Measurements from ENCODE around the gene DHPS. TPM values are rescaled to one million over a fixed set of nuclear protein-coding genes. Genes with fewer than 3 reads are reported as not detected.

Gene DHPS
- total RNA-seq, 3 donors from 2014 or later (not counting 1 experiment from before 2014, with no cell fraction given) = 143 to 193 (median 145) TPM

- no peaks in the 10 kb centered on the region for H3K36me3 Mint-ChIP-seq
- Histone ChIP-seq H3K27ac (ENCODE audit: low read length) (peak overlapping the region; percentile 44), H3K27me3 (ENCODE audit: control insufficient read depth, insufficient read depth, low read length) (no peaks in the 10 kb centered on the region), H3K4me3 (ENCODE audit: low read length) (peak overlapping the region; percentile 60), H3K4me1 (ENCODE audit: control insufficient read depth, insufficient read depth, low read length) (peaks cover 36% of the 10 kb centered on the region), H3K9me3 (ENCODE audit: control insufficient read depth, insufficient read depth, low read length) (no peaks in the 10 kb centered on the region), H3K36me3 (ENCODE audit: control insufficient read depth, insufficient read depth, low read length) (peaks cover 8% of the 10 kb centered on the region)
- H3K27ac Mint-ChIP-seq = peak overlapping the region; percentile 91 to 96
- TF ChIP-seq CTCF (IDR thresholded peaks at IDR 0.05) = no peak
- peaks cover 26 to 42% of the 10 kb centered on the region in 2 donors for H3K4me1 Mint-ChIP-seq
- intact Hi-C loops (cut with micrococcal nuclease) = loop anchor here (1.0 to 5.0 kb wide), 4 partner anchors 10 to 69 kb away; partner anchors contain the start of genes DHPS, JUNB, MAN2B1 and WDR83
- no peaks in the 10 kb centered on the region for H3K27me3 Mint-ChIP-seq (ENCODE audit: low read depth in 2 of 2)
- no peaks in the 10 kb centered on the region for H3K9me3 Mint-ChIP-seq
- WGBS (ENCODE audit: insufficient coverage) = under 1% methylated on average over 7 of the region's 7 CpGs
- ATAC-seq (no peak), DNase-seq (no peak)
- peak overlapping the region; percentile 93 for H3K4me3 Mint-ChIP-seq
Measured at GRCh38 chr19:12723381-12723640, 41.6 kb upstream of the DHPS start.

GRCh38 chr19:12722566-12723380 is 41.1 kb upstream of the DHPS start:
- H3K27me3 ChIP-seq (ENCODE audit: control insufficient read depth, insufficient read depth, low read length) = no peaks in the 10 kb centered on the region
- TF ChIP-seq CTCF (IDR thresholded peaks at IDR 0.05) = no peak
- no peaks in the 10 kb centered on the region for H3K9me3 ChIP-seq (ENCODE audit: control insufficient read depth, insufficient read depth, low read length)
- DNase-seq (peak; percentile 87 to 99), ATAC-seq (peak; percentile 87 to 97 (median 95))
- H3K4me1 Mint-ChIP-seq = peaks cover 26 to 42% of the 10 kb centered on the region in 2 donors
- no peaks in the 10 kb centered on the region for H3K9me3 Mint-ChIP-seq
- no peaks in the 10 kb centered on the region for H3K36me3 Mint-ChIP-seq
- H3K4me1 ChIP-seq (ENCODE audit: control insufficient read depth, insufficient read depth, low read length) = peaks cover 36% of the 10 kb centered on the region
- under 1% methylated on average over 30 of the region's 32 CpGs for WGBS (ENCODE audit: insufficient coverage)
- peak overlapping the region; percentile 44 for H3K27ac ChIP-seq (ENCODE audit: low read length)
- H3K27ac Mint-ChIP-seq = peak overlapping the region; percentile 91 to 96
- intact Hi-C loops (cut with micrococcal nuclease) = loop anchor here (1.0 to 5.0 kb wide), 4 partner anchors 11 to 70 kb away; partner anchors contain the start of genes DHPS, JUNB, MAN2B1 and WDR83
- H3K36me3 ChIP-seq (ENCODE audit: control insufficient read depth, insufficient read depth, low read length) = peaks cover 2% of the 10 kb centered on the region
- no peaks in the 10 kb centered on the region for H3K27me3 Mint-ChIP-seq (ENCODE audit: low read depth in 2 of 2)
- H3K4me3 Mint-ChIP-seq = peak overlapping the region; percentile 93
- H3K4me3 ChIP-seq (ENCODE audit: low read length) = peak overlapping the region; percentile 60

- ATAC-seq (peak; percentile 52 to 67 (median 54)), DNase-seq (peak in 1 of 2 donors; percentile 69)
- Histone ChIP-seq H3K4me1 (ENCODE audit: control insufficient read depth, insufficient read depth, low read length) (peaks cover 36% of the 10 kb centered on the region), H3K27ac (ENCODE audit: low read length) (peak overlapping the region; percentile 44), H3K36me3 (ENCODE audit: control insufficient read depth, insufficient read depth, low read length) (peaks cover 4% of the 10 kb centered on the region), H3K9me3 (ENCODE audit: control insufficient read depth, insufficient read depth, low read length) (no peaks in the 10 kb centered on the region), H3K4me3 (ENCODE audit: low read length) (peak overlapping the region; percentile 60), H3K27me3 (ENCODE audit: control insufficient read depth, insufficient read depth, low read length) (no peaks in the 10 kb centered on the region)
- Mint-ChIP-seq H3K4me1 (peaks cover 26 to 42% of the 10 kb centered on the region in 2 donors), H3K27ac (peak overlapping the region; percentile 91 to 96), H3K27me3 (ENCODE audit: low read depth in 2 of 2) (no peaks in the 10 kb centered on the region), H3K36me3 (no peaks in the 10 kb centered on the region), H3K9me3 (no peaks in the 10 kb centered on the region), H3K4me3 (peak overlapping the region; percentile 94)
- TF ChIP-seq CTCF (IDR thresholded peaks at IDR 0.05) = no peak
- WGBS (ENCODE audit: insufficient coverage) = under 1% methylated on average over 64 of the region's 65 CpGs
- intact Hi-C loops (cut with micrococcal nuclease) = loop anchor here (5.0 kb wide), 3 partner anchors 40 to 70 kb away; partner anchors contain the start of genes DHPS, JUNB, MAN2B1 and WDR83
Measured at GRCh38 chr19:12721656-12722565, 40.2 kb upstream of the DHPS start.

Measured in natural killer cell (primary cell).